Right renal cortex interstitium (tissue), 3 donors: Measurements from ENCODE around the gene MRPL23. TPM values are rescaled to one million over a fixed set of nuclear protein-coding genes. Genes with fewer than 3 reads are reported as not detected.

Source experiments
- DNase-seq, 3 donors: peaks; one replicate each; pipeline ENCODE4 v3.0.0-alpha.2; 2013; ENCODE audit warnings: low read depth in 3 of 3, low spot score in 2 of 3
- polyA plus RNA-seq, 3 donors: library from polyadenylated mRNA; unstranded; fragments of 120-200 nt; gene quantifications; one replicate each; pipeline ENCODE4 v1.2.1, GENCODE V29; 2013; ENCODE audit not compliant: insufficient read length in 3 of 3

MRPL23 gene
- polyA plus RNA-seq: 10 to 100 TPM; 49.9 to 54.0 (median 50.6) TPM

GRCh38 chr11:1946812-1947484 lies at the start of gene MRPL23:
Gene MRPL23, plus strand, starts transcription at chr11:1947332. Its CDS starts 31 bp downstream, at chr11:1947363.
- DNase-seq: no peak

GRCh38 chr11:1899090-1899489 lies 48.0 kb upstream of the MRPL23 start:
- DNase-seq: no peak

- DNase-seq: no peak
Observed at GRCh38 chr11:1899686-1900085, 47.4 kb upstream of the MRPL23 start.

- no peak for DNase-seq
Observed at GRCh38 chr11:1906181-1906580, 41.0 kb upstream of the MRPL23 start.

- no peak for DNase-seq
Observed at GRCh38 chr11:1906611-1907423, 40.3 kb upstream of the MRPL23 start.

GRCh38 chr11:1908618-1909017 lies 38.5 kb upstream of the MRPL23 start:
- no peak for DNase-seq

GRCh38 chr11:1909524-1909923 lies 37.6 kb upstream of the MRPL23 start:
- DNase-seq: no peak

GRCh38 chr11:1912289-1912878 lies 34.7 kb upstream of the MRPL23 start:
- no peak for DNase-seq

GRCh38 chr11:1913271-1914060 lies 33.7 kb upstream of the MRPL23 start:
- DNase-seq: no peak

- no peak for DNase-seq
Observed at GRCh38 chr11:1915795-1916131, 31.4 kb upstream of the MRPL23 start.

- DNase-seq: no peak
Observed at GRCh38 chr11:1916132-1916985, 30.8 kb upstream of the MRPL23 start.

GRCh38 chr11:1916986-1917522 lies 30.1 kb upstream of the MRPL23 start:
- DNase-seq: no peak

- no peak for DNase-seq
Observed at GRCh38 chr11:1917523-1918435, 29.4 kb upstream of the MRPL23 start.

GRCh38 chr11:1918436-1919315 lies 28.5 kb upstream of the MRPL23 start:
- DNase-seq: no peak

- DNase-seq: no peak
Observed at GRCh38 chr11:1919391-1920127, 27.6 kb upstream of the MRPL23 start, which contains the start of gene TNNT3. Gene TNNT3, plus strand, starts transcription at chr11:1919703. Its CDS starts 3,172 bp downstream, at chr11:1922875.

- DNase-seq: no peak
Observed at GRCh38 chr11:1920128-1920908, 26.8 kb upstream of the MRPL23 start.
